ENCODE data around the gene DGKB. TPM values are rescaled to one million over a fixed set of nuclear protein-coding genes. Genes with fewer than 3 reads are reported as not detected.

DGKB gene
- total and polyA plus RNA-seq, 2 of the 8 experiments (the other 6 are each of a cell fraction or from before 2014, with no cell fraction given): 1.9 to 2.6 TPM

DNA sequence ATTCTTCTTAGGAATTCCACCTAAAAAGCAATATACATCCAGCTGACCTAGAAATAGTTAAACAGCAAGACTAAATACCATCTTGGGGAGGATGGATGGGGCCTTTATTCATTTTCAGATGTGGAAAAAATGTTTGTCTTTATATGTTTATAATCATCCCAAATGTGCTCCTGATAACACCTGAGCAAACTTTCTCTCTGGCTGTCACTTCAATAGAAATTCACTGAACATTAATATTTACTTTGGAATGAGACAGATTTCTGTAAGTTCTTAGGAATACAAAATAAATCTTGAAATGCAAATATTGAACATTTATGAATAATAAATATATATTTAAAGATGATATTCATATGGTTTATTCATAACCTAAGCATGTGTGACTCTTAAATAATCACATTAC lies 185.4 kb downstream of the DGKB start:
- Histone ChIP-seq H3K14ac (ENCODE audit: insufficient read length) (no peak overlapping the region), H3K23me2 (ENCODE audit: low read depth, low read length) (no peaks in the 10 kb centered on the region), H3K23ac (ENCODE audit: insufficient read length) (no peak overlapping the region), H3K4me1 (replicated peaks in 1 of 4; ENCODE audit: control insufficient read depth in 3 of 4, insufficient read depth in 4 of 4, low read length in 3 of 4) (peaks cover 3 to 8% (median 4%) of the 10 kb centered on the region in 4 experiments; a peak in 4 of 7 replicates), H4K5ac (ENCODE audit: insufficient read length, low read depth, low read length) (no peak overlapping the region), H3K18ac (ENCODE audit: extremely low read depth, low read length) (no peak overlapping the region), H2BK5ac (ENCODE audit: low read depth, low read length) (no peak overlapping the region; the same call in 1 of the 2 replicates), H3K79me1 (ENCODE audit: low read depth, low read length) (no peaks in the 10 kb centered on the region), H4K91ac (replicated peaks; ENCODE audit: insufficient read length, low read length) (no peak overlapping the region), H3K9ac (replicated peaks in 1 of 4; ENCODE audit: extremely low read depth in 1 of 4, low read depth in 3 of 4, low read length in 3 of 4) (no peak overlapping the region), H3K27me3 (replicated peaks in 1 of 4; ENCODE audit: control insufficient read depth in 3 of 4, extremely low read depth in 1 of 4, insufficient read depth in 3 of 4, low read length in 3 of 4) (no peaks in the 10 kb centered on the region), H2BK15ac (ENCODE audit: low read length) (no peak overlapping the region), H3K4ac (replicated peaks; ENCODE audit: insufficient read length, low read depth, low read length) (no peak overlapping the region), H2BK120ac (replicated peaks; ENCODE audit: low read depth, low read length) (peak overlapping the region; percentile 10), H2BK20ac (ENCODE audit: low read length) (0 out of 2 replicates have a peak overlapping the region, but pooled peaks have one; percentile 35), H3K36me3 (ENCODE audit: control insufficient read depth in 2 of 4, insufficient read depth in 4 of 4, low read length in 3 of 4) (no peaks in the 10 kb centered on the region), H3K4me3 (ENCODE audit: extremely low read depth in 1 of 4, insufficient read depth in 2 of 4, low read depth in 3 of 4, low read length in 4 of 4) (peak overlapping the region in 1 of 4 experiments; percentile 0; a peak in 1 of 8 replicates), H3K56ac (replicated peaks; ENCODE audit: insufficient read length, low read depth, low read length) (no peak overlapping the region), H4K20me1 (replicated peaks in 1 of 2; ENCODE audit: control insufficient read depth in 1 of 2, insufficient read depth in 2 of 2, low read length in 2 of 2) (no peaks in the 10 kb centered on the region), H3K9me3 (ENCODE audit: insufficient read depth in 2 of 2, low read depth in 1 of 2, low read length in 1 of 2) (no peaks in the 10 kb centered on the region), H2BK12ac (ENCODE audit: low read depth, low read length) (no peak overlapping the region), H2AFZ (ENCODE audit: low read length) (no peak overlapping the region), H2AK5ac (ENCODE audit: low read depth, low read length) (no peak overlapping the region), H4K8ac (ENCODE audit: extremely low read depth, insufficient read depth, low read length) (no peak overlapping the region), H3K27ac (ENCODE audit: low read depth, low read length) (no peak overlapping the region), H3K79me2 (ENCODE audit: control insufficient read depth in 1 of 2, insufficient read depth in 2 of 2, low read length in 2 of 2) (no peaks in the 10 kb centered on the region), H3K4me2 (ENCODE audit: insufficient read depth in 1 of 2, low read depth in 2 of 2, low read length in 2 of 2) (peak overlapping the region; percentile 27 to 55; a peak in 3 of 4 replicates)
- ChIA-PET CTCF (ENCODE audit: partially characterized antibody) (interaction anchor here (0.6 to 3.1 kb wide), 18 partner anchors 11 to 586 kb away, joined by 3 to 18 read pairs (median 4); no protein-coding TSS in a partner anchor), POLR2A (ENCODE audit: partially characterized antibody) (no interaction called here)
- FAIRE-seq (no peak), DNase-seq (ENCODE audit: low read depth in 1 of 2, low spot score in 2 of 2) (no peak)
- TF ChIP-seq SIN3A (conservative IDR thresholded peaks at IDR 0.05 in 1 of 2, IDR thresholded peaks at IDR 0.05 in 1 of 2; ENCODE audit: low read depth in 1 of 2, low read length in 2 of 2) (no peak), SUZ12 (IDR thresholded peaks at IDR 0.05; ENCODE audit: low read length) (no peak), SAP30 (IDR thresholded peaks at IDR 0.05; ENCODE audit: insufficient read depth, insufficient replicate concordance, low read length) (no peak), TAF1 (IDR thresholded peaks at IDR 0.05; ENCODE audit: low read depth, low read length) (no peak), CEBPB (IDR thresholded peaks at IDR 0.05; ENCODE audit: low read depth, low read length) (no peak), MAX (IDR thresholded peaks at IDR 0.05) (no peak), SP4 (IDR thresholded peaks at IDR 0.05; ENCODE audit: low read length) (no peak), TEAD4 (IDR thresholded peaks at IDR 0.05; ENCODE audit: low read depth, low read length) (no peak), YY1 (IDR thresholded peaks at IDR 0.05; ENCODE audit: low read depth, low read length) (no peak), EGR1 (IDR thresholded peaks at IDR 0.05; ENCODE audit: borderline replicate concordance, low read depth, low read length) (no peak), HDAC2 (IDR thresholded peaks at IDR 0.05; ENCODE audit: borderline replicate concordance in 1 of 2, low read depth in 2 of 2, low read length in 2 of 2) (no peak), SP2 (IDR thresholded peaks at IDR 0.05; ENCODE audit: low read length) (no peak), GABPA (IDR thresholded peaks at IDR 0.05; ENCODE audit: borderline replicate concordance, insufficient read depth, low read length) (no peak)
- TF ChIP-seq, protein P1, sequence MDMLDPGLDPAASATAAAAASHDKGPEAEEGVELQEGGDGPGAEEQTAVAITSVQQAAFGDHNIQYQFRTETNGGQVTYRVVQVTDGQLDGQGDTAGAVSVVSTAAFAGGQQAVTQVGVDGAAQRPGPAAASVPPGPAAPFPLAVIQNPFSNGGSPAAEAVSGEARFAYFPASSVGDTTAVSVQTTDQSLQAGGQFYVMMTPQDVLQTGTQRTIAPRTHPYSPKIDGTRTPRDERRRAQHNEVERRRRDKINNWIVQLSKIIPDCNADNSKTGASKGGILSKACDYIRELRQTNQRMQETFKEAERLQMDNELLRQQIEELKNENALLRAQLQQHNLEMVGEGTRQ (IDR thresholded peaks at IDR 0.05; ENCODE audit: low read length): no peak

Data from H1 (cell line).